Heart left ventricle (tissue), 13 donors: ENCODE results near the gene RBBP5.

Source experiments
- POLR2A ChIP-seq, 2 donors: fragments of 450-650 bp; IDR thresholded peaks; one replicate each; pipeline ENCODE4 v1.6.1; 2017; ENCODE audit warnings: antibody characterized with exemption in 2 of 2, mild to moderate bottlenecking in 2 of 2, moderate library complexity in 2 of 2
- TF ChIP-seq, protein P1 (sequence below), 12 donors: fragments of 200-600 bp; sonication (generic) in 4 of 12; IDR thresholded peaks; one replicate each; pipeline versions ENCODE4 v1.5.0 to v1.8.0; 2018 to 2022; ENCODE audit warnings: antibody characterized with exemption in 12 of 12, mild to moderate bottlenecking in 5 of 12
- donor health status: ischemic (EF 13 %, LVEDD 7.1; RV severe dilation, severe dysfunction).
- donor health status: DM: no; HTN: yes; CAD: no.
- donor health status: DM: no; HTN: no; CAD: no.
- donor health status: ischemic (EF 25% LVEDD 6.9; RV normal size, moderate dysfunction).
- donor health status: ischemic (EF 25% LVEDD 5.7; RV mildly dilated, moderate dysfunction).
- donor health status: ischemic (EF 35%, LVEDD 5.7; RV mildly dilated, moderate dysfunction).
- donor health status: nonischemic (EF 11% LVEDD 7.7; RV severe dilation, severe dysfunction).
- donor health status: DM: yes; HTN: yes; CAD: no.
- donor health status: PGD.
- donor health status: ischemic (EF 29% LVEDD 5.4; RV normal size, mild dysfunction).
- donor health status: nonischemic (EF 23%, LVEDD 6.1; RV moderate dilation, normal function).

DNA sequence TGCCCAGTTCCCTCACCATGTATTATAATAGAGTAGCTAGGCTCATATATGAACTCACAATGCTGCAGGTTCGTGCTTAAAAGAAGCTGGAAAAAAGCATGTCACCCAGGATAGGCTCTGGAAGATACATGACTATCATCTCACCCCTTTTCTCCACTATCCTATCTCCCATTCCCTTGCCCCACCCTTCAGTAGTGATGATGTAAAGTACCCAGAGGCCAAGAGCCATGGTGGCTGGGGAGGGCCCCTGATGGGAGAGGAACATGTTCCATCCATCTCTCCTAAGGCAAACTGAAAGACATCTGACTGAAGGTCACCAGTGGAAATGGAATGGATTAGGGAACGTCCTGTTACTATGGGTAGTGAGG lies 20.3 kb upstream of the RBBP5 start:
- TF ChIP-seq, protein P1, sequence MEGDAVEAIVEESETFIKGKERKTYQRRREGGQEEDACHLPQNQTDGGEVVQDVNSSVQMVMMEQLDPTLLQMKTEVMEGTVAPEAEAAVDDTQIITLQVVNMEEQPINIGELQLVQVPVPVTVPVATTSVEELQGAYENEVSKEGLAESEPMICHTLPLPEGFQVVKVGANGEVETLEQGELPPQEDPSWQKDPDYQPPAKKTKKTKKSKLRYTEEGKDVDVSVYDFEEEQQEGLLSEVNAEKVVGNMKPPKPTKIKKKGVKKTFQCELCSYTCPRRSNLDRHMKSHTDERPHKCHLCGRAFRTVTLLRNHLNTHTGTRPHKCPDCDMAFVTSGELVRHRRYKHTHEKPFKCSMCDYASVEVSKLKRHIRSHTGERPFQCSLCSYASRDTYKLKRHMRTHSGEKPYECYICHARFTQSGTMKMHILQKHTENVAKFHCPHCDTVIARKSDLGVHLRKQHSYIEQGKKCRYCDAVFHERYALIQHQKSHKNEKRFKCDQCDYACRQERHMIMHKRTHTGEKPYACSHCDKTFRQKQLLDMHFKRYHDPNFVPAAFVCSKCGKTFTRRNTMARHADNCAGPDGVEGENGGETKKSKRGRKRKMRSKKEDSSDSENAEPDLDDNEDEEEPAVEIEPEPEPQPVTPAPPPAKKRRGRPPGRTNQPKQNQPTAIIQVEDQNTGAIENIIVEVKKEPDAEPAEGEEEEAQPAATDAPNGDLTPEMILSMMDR (IDR thresholded peaks at IDR 0.05) = no peak
- no peak for TF ChIP-seq POLR2A (IDR thresholded peaks at IDR 0.05)
